Activated CD4-positive, alpha-beta T cell treated with anti-CD3 and anti-CD28 coated beads, Interleukin-2, amount 50 U/mL, for 4 hours (primary cell): ENCODE measurements around the gene MIF4GD.
"Not testable (repeated sequence)": the region's sequence is repeated elsewhere in the genome, so short reads cannot be mapped to it uniquely, and the experiment has no call there.

ENCODE experiments used
- DNase-seq, 2 experiments: peaks; one replicate each; pipeline ENCODE4 v3.0.0-alpha.2; 2020

The MIF4GD gene

GRCh38 chr17:75288359-75288758 lies 17.3 kb upstream of the MIF4GD start:
- DNase-seq: no peak

DNA sequence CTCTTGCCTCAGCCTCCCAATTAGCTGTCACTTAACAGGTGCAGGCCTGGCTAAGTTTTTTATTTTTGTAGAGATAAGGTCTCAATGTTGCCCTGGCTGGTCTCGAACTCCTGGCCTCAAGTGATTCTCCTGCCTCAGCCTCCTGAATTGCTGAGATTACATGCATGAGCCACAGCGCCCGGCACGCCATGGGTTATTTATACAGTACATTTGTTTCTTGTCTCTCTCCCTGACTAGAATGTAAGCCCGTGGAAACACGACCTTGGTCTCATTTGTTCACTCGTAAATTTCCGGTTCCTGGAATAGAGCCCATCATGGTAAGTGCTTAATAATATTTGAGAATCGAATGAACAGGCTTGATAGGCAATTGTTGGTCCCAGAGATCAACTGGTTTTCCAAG lies 16.2 kb upstream of the MIF4GD start:
- DNase-seq: no peak

- no peak for DNase-seq
Observed at GRCh38 chr17:75285123-75285522, 14.1 kb upstream of the MIF4GD start.

- DNase-seq: not testable (repeated sequence)
Observed at GRCh38 chr17:75280189-75280588, 9.2 kb upstream of the MIF4GD start.

GRCh38 chr17:75277664-75278071 lies 6.6 kb upstream of the MIF4GD start:
- no peak for DNase-seq

DNA sequence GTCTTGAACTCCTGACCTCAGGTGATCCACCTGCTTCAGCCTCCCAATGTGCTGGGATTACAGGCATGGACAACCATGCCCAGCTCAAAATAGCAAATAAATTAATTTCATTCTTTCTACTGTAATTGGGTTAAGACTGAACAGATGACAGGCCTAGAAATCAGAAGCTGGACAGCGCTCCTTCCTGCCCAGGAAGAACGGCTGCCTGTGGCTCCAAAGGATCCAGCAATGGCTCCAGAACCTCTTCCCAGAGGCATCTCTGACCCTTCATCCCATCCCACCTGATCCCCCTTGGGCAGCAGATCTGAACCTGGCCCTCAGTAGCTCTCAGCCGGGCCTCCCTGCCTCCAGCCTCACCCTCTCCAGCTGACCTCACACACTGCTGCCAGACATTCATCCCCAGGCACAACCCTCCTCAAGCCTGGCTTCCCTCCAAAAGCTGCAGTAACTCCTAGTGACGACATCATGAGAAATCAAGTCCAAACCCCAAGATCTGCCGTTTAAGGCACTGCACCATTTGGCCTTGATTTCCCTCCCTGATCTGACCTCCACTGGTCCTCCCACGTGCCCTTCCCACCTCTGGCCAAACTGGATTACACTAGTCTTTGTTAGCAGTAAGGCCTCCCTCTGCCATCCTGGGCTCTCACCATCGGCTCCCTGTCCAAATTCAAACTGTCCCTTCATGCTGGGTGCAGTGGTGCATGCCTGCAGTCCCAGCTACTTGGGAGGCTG lies 3.1 kb upstream of the MIF4GD start:
- no peak for DNase-seq

DNA sequence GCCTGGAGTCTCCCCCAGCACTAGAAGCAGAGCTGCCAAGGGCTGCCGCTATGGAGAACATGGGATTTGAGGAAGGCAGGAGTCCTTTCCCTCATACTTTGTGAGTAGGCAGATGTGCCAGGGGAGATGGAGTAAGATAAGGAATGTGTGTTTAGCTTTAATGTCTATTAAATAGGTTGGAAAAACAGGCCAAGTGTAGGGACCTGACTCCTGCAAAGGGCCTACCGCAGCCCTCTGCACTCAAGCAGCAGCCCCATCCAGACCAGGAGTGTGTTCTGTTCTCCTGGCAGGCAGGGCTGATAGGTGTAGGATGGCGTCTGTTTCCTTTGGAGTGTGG lies 1.8 kb upstream of the MIF4GD start:
- DNase-seq: no peak

GRCh38 chr17:75271955-75272847 lies 1.2 kb upstream of the MIF4GD start:
- peak in 1 of 2 experiments; percentile 3 for DNase-seq

GRCh38 chr17:75271233-75271954 lies 363 bp upstream of the MIF4GD start:
- peak; percentile 78 to 81 for DNase-seq

DNA sequence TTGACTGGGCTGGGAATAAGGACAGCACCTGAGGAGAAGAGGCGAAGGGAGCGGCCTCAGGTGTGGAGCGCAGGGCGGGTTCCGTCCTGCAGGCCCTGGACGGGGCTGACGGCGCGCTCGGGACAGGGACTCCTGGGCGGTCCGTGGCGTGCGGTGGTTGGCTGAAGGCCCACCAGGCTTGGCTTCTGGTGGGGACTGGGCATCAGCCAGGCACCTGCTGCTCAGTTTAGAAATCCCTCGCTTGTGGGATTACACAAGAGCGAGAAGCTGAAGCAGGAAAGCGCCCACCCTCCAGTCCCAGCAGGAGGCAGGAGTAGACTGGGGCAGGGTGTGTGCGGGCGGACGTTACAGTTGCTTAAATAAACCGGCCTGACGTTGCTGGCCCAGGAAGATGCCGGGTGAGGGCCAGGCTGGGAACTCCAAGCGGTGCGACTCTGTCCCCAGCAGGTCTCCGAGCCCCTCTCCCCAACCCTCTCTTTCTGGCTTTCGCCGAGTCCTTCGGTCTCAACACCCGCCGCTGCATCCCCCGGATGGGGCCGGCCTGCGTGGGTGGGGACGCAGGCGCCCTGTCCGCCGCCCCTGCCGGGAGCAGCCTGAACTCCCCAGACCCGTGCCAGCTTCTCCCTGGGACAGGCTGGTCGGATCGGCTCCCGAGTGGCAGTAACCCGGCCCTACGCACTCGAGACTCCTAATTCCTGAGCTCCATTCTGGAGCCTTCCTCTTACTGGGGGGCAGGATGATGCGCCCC lies 639 bp downstream of the MIF4GD start:
- DNase-seq: peak in 1 of 2 experiments; percentile 38

DNA sequence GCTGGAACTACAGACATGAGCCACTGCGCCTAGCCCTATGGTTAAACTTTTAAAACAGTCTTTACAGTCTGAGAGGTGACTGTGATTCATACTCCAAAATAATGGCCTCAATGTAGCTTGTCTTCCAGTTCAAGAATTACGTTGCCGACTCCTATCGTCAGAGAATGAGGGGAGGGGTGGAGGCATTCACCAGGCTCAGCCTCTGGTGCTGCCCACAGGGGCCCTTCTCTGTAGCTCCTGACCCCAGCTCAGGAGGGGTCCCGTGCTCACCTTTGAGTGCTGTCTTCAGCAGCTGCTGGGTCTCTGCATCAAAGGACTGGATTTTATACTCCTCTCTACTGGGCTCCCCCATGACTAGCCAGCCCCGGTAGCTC lies 1.2 kb downstream of the MIF4GD start:
- DNase-seq: no peak

GRCh38 chr17:75267411-75268232 lies 3.4 kb downstream of the MIF4GD start:
- DNase-seq: no peak

- DNase-seq: no peak
Observed at GRCh38 chr17:75267153-75267410, 3.9 kb downstream of the MIF4GD start.

DNA sequence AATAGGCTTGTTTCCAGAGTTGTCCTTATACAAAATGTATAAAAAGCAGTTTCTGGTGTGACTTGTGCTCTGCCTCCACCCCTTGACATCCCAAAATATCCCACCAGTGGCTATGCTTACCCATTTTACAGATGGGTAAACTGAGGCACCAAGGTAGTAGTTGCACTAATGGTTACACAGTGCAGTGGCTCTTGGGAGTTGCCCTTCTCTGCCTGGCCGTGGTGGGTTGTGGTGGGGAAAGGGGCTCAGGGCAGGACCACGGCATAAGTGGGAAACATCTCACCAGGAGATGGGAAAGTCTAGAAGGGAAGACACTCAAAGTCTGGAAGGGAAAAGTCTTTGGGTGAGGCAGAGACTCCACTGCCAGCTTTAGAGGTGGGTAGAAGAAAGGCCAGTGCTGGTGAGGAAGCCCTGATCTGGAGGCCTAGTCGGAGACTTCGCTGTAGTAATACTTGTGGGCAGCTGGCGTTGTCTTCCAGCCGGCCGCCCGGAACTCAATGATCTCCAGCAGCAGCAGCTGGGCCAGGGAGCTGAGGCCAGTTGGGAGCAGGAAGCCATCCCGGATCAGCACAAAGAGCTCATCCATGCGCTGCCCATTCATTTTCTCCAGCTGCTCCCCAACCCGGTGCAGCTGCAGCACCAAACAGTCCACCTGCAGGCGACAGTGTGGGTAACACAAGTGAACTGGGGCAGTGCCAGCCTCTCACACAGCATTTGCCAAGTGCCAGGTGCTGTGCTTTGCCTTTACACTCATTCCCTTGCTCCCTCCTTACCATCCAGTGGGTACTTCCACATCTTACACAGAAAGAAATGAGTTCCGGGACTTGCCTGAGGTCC lies 4.5 kb downstream of the MIF4GD start:
- no peak for DNase-seq

GRCh38 chr17:75265614-75266315 lies 5.3 kb downstream of the MIF4GD start:
- DNase-seq: no peak

DNA sequence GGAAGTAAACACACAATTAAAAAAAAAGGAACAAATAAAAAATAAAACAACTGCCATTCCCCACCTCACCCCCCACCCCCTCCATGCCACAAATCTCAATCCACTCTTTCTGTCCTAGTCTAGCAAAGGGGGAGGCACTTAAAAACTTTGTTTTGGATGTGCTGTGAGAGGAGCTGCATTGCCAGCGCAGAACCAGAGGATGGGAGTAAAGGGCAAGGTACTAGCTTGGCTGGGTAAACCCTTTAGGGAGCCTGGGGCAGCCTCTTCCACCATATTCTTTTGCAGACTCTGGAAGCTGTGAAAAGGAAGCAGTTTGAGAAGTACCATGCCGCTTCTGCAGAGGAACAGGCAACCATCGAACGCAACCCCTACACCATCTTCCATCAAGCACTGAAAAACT lies 8.0 kb downstream of the MIF4GD start:
- no peak for DNase-seq

- DNase-seq: no peak
Observed at GRCh38 chr17:75262112-75262606, 8.9 kb downstream of the MIF4GD start.

DNA sequence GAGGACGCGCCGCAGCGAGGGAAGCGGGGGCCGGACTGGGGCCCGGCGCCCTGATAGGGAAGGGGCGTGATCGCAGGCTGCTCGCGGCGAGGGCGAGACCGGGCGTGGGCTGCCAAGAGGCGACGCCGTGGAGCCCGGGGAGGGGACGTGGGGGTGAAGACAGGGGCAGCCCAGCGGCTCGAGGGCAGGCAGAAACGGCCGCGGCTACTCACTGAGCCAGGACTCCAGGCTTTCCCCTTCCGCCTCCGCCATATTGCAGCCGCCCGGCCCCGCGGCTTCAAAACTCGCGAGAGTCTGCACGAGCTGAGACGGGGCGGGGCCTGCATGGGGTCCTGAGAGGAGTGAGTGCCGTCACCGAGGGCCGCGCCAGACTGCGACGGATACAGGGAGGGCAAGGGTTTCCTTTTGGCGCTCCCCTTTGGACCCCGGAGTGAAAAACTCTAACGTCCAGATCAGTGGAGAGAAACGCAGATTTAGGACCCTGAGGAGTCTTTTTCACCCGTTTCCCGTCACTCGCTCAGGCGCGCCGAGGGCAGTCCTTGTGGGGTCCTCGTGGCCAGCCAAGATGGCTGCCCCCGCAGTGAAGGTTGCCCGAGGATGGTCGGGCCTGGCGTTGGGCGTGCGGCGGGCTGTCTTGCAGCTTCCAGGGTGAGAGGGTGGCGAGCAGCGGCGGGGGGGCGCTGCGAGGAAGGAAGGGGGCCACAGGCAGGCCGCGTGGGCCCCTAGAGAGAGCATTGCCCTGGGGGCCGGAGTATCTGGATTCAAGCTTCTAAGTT lies 9.5 kb downstream of the MIF4GD start, which contains the start of the genes GGA3 and MRPS7:
GGA3 (minus strand) TSS at position 271 of the 776 bp plus-strand sequence; CDS start at position 252, 19 bp downstream.
MRPS7 (plus strand) TSS at position 544 of the 776 bp plus-strand sequence; CDS start at position 566, 22 bp downstream.
- peak; percentile 95 for DNase-seq

DNA sequence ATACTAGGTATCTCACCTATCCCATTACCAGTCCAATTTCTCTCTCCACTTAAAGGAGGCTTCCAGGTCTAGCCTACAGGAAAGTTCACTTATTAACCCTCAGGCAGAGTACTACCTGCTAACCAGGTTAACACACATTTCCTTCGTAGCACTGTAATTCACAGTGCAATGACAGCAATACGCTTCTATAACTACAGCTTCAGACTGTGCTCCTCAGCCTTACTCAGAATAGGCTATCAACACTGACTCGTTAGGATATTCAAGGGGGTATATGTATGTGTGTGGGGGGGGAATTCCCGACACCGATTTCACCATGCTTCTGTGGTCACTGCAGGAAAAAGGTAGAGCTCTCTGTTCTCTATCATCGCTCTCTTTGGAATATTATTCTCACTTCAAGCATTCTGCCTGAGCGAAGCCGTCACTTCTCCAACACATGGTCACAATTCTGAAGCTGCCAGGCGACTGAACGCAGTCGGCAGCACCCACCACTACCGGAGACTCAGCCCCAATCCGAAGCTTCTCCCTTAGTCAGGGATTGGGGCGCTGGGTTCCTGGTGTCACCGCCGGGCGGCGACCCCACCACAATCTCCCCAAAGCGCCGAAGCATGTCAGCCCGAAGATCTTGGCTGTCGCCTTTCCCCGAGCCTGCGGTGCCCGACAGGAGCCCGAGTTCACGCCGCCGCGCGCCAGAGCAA lies 10.2 kb downstream of the MIF4GD start:
- peak; percentile 46 to 51 for DNase-seq
